H1 (cell line): Measurements from ENCODE around the gene MAP7D1. TPM values are rescaled to one million over a fixed set of nuclear protein-coding genes. Genes with fewer than 3 reads are reported as not detected.

Source experiments
- CTCF ChIA-PET: fragments of 300-600 bp; sonication (Branson Sonifier 250); formaldehyde crosslinking; loops from one replicate; lab custom pipeline; 2021; ENCODE audit not compliant: partially characterized antibody; lab: Charles Lee
- POLR2A ChIA-PET: fragments of 300-600 bp; sonication (Branson Sonifier 250); formaldehyde crosslinking; loops from one replicate; lab custom pipeline; 2021; ENCODE audit warnings: inconsistent platforms; ENCODE audit not compliant: partially characterized antibody; lab: Charles Lee
- DNase-seq, 2 experiments: peaks; one replicate each; pipeline versions ENCODE4 v3.0.0 to v3.0.0-alpha.2; 2010 to 2022; ENCODE audit warnings: low spot score in 2 of 2, low read depth in 1 of 2, mixed read lengths in 1 of 2
- FAIRE-seq: peaks from 2 replicates; lab custom pipeline; 2011; peaks lifted over from hg19 to GRCh38; lab: Jason Lieb, UNC
- H2AFZ ChIP-seq: 2 replicates; pipeline ENCODE4 v1.8.1; 2012; ENCODE audit warnings: low read length, inconsistent platforms
- H2AK5ac ChIP-seq: 2 replicates; pipeline ENCODE4 v1.6.1; 2013; ENCODE audit warnings: low read depth, low read length
- H2BK120ac ChIP-seq: replicated peaks from 2 replicates; pipeline ENCODE3; 2013; ENCODE audit warnings: low read depth, low read length, inconsistent platforms
- H2BK12ac ChIP-seq: 2 replicates; pipeline ENCODE4 v1.6.1; 2013; ENCODE audit warnings: low read depth, low read length
- H2BK15ac ChIP-seq: 2 replicates; pipeline ENCODE4 v1.6.1; 2013; ENCODE audit warnings: low read length
- H2BK20ac ChIP-seq: 2 replicates; pipeline ENCODE4 v1.6.1; 2013; ENCODE audit warnings: low read length
- H2BK5ac ChIP-seq: 2 replicates; pipeline ENCODE4 v1.6.1; 2013; ENCODE audit warnings: low read depth, low read length
- H3K14ac ChIP-seq: 2 replicates; pipeline ENCODE4 v1.6.1; 2013; ENCODE audit warnings: inconsistent platforms; ENCODE audit not compliant: insufficient read length
- H3K18ac ChIP-seq: 2 replicates; pipeline ENCODE4 v1.6.1; 2013; ENCODE audit warnings: low read length; ENCODE audit errors: extremely low read depth
- H3K23ac ChIP-seq: 2 replicates; pipeline ENCODE4 v1.6.1; 2013; ENCODE audit warnings: inconsistent platforms; ENCODE audit not compliant: insufficient read length
- H3K23me2 ChIP-seq: 2 replicates; pipeline ENCODE4 v1.6.1; 2013; ENCODE audit warnings: low read depth, low read length
- H3K27ac ChIP-seq: 2 replicates; pipeline ENCODE4 v1.6.1; 2011; ENCODE audit warnings: low read depth, low read length, inconsistent platforms
- H3K27me3 ChIP-seq, 4 experiments: replicated peaks in 1 of 4; 1 replicate in 1 of 4; 2 replicates in 3 of 4; pipeline versions ENCODE4 v1.6.1 to v1.8.1; 2011 to 2013; ENCODE audit warnings: low read length in 3 of 4, mild to moderate bottlenecking in 3 of 4, inconsistent platforms in 2 of 4, mixed read lengths in 2 of 4, moderate library complexity in 1 of 4; ENCODE audit not compliant: control insufficient read depth in 3 of 4, insufficient read depth in 3 of 4; ENCODE audit errors: extremely low read depth in 1 of 4
- H3K36me3 ChIP-seq, 4 experiments: 2 replicates each; pipeline versions ENCODE4 v1.6.1 to v1.8.1; 2011 to 2013; ENCODE audit warnings: mild to moderate bottlenecking in 4 of 4, low read length in 3 of 4, moderate library complexity in 2 of 4, control low read depth in 1 of 4, inconsistent platforms in 1 of 4; ENCODE audit not compliant: insufficient read depth in 4 of 4, control insufficient read depth in 2 of 4
- H3K4ac ChIP-seq: replicated peaks from 2 replicates; pipeline ENCODE3; 2013; ENCODE audit warnings: low read length, low read depth, mixed read lengths, inconsistent platforms; ENCODE audit not compliant: insufficient read length
- H3K4me1 ChIP-seq, 4 experiments: replicated peaks in 1 of 4; 1 replicate in 1 of 4; 2 replicates in 3 of 4; pipeline versions ENCODE4 v1.6.1 to v1.8.1; 2011 to 2013; ENCODE audit warnings: low read length in 3 of 4, inconsistent platforms in 2 of 4, mixed read lengths in 1 of 4; ENCODE audit not compliant: insufficient read depth in 4 of 4, control insufficient read depth in 3 of 4
- H3K4me2 ChIP-seq, 2 experiments: 2 replicates each; pipeline versions ENCODE4 v1.6.1 to v1.8.1; 2011 to 2013; ENCODE audit warnings: low read depth in 2 of 2, low read length in 2 of 2, control low read depth in 1 of 2, inconsistent platforms in 1 of 2, mild to moderate bottlenecking in 1 of 2; ENCODE audit not compliant: insufficient read depth in 1 of 2
- H3K4me3 ChIP-seq, 4 experiments: fragments of 200-600, 300-600 bp in 1 of 4; sonication (generic), shearing (Covaris generic), sonication (Bioruptor Twin) in 1 of 4; 2 replicates each; pipeline versions ENCODE4 v1.5.1 to v1.8.1; 2011 to 2016; ENCODE audit warnings: low read length in 4 of 4, low read depth in 3 of 4, control low read depth in 2 of 4, inconsistent platforms in 2 of 4, mild to moderate bottlenecking in 2 of 4, mixed read lengths in 1 of 4, moderate library complexity in 1 of 4; ENCODE audit not compliant: insufficient read depth in 2 of 4; ENCODE audit errors: extremely low read depth in 1 of 4
- H3K56ac ChIP-seq: replicated peaks from 2 replicates; pipeline ENCODE3; 2013; ENCODE audit warnings: low read depth, mild to moderate bottlenecking, mixed read lengths, low read length, inconsistent platforms; ENCODE audit not compliant: insufficient read length
- H3K79me1 ChIP-seq: 2 replicates; pipeline ENCODE4 v1.6.1; 2013; ENCODE audit warnings: low read depth, low read length, control low read depth
- H3K79me2 ChIP-seq, 2 experiments: 2 replicates each; pipeline versions ENCODE4 v1.6.1 to v1.8.1; 2012 to 2013; ENCODE audit warnings: low read length in 2 of 2, mild to moderate bottlenecking in 2 of 2, inconsistent platforms in 1 of 2; ENCODE audit not compliant: insufficient read depth in 2 of 2, control insufficient read depth in 1 of 2
- H3K9ac ChIP-seq, 4 experiments: replicated peaks in 1 of 4; 1 replicate in 1 of 4; 2 replicates in 3 of 4; pipeline versions ENCODE4 v1.6.1 to v1.8.1; 2011 to 2013; ENCODE audit warnings: low read depth in 3 of 4, low read length in 3 of 4, control low read depth in 2 of 4, mild to moderate bottlenecking in 2 of 4, moderate library complexity in 2 of 4, inconsistent platforms in 1 of 4; ENCODE audit errors: extremely low read depth in 1 of 4
- H3K9me3 ChIP-seq, 2 experiments: 2 replicates each; pipeline versions ENCODE4 v1.6.1 to v1.8.1; 2012 to 2013; ENCODE audit warnings: mild to moderate bottlenecking in 2 of 2, moderate library complexity in 2 of 2, control low read depth in 1 of 2, inconsistent platforms in 1 of 2, low read depth in 1 of 2, low read length in 1 of 2, mixed read lengths in 1 of 2; ENCODE audit not compliant: insufficient read depth in 2 of 2
- H4K20me1 ChIP-seq, 2 experiments: replicated peaks in 1 of 2; 2 replicates each; pipeline versions ENCODE3 to v1.8.1; 2011 to 2013; ENCODE audit warnings: inconsistent platforms in 2 of 2, low read length in 2 of 2, mild to moderate bottlenecking in 1 of 2; ENCODE audit not compliant: insufficient read depth in 2 of 2, control insufficient read depth in 1 of 2
- H4K5ac ChIP-seq: 2 replicates; pipeline ENCODE4 v1.6.1; 2013; ENCODE audit warnings: low read length, low read depth, mixed read lengths, inconsistent platforms; ENCODE audit not compliant: insufficient read length
- H4K8ac ChIP-seq: 2 replicates; pipeline ENCODE4 v1.8.0; 2013; ENCODE audit warnings: mild to moderate bottlenecking, moderate library complexity, low read length, inconsistent platforms; ENCODE audit not compliant: insufficient read depth; ENCODE audit errors: extremely low read depth
- H4K91ac ChIP-seq: replicated peaks from 2 replicates; pipeline ENCODE3; 2013; ENCODE audit warnings: low read length, mixed read lengths, inconsistent platforms; ENCODE audit not compliant: insufficient read length
- BCL11A ChIP-seq, 2 experiments: IDR thresholded peaks; one replicate each; pipeline ENCODE4 v1.6.1; 2011; ENCODE audit warnings: low read depth in 2 of 2, low read length in 2 of 2, mild to moderate bottlenecking in 2 of 2
- CEBPB ChIP-seq: IDR thresholded peaks from 2 replicates; pipeline ENCODE4 v1.6.1; 2012; ENCODE audit warnings: low read depth, low read length
- CTBP2 ChIP-seq: IDR thresholded peaks from 2 replicates; pipeline ENCODE4 v1.7.0; 2011; ENCODE audit warnings: borderline replicate concordance, mild to moderate bottlenecking, moderate library complexity, mixed read lengths, low read length; ENCODE audit not compliant: insufficient read depth, insufficient read length
- EGR1 ChIP-seq: IDR thresholded peaks from 2 replicates; pipeline ENCODE4 v1.6.1; 2011; ENCODE audit warnings: low read depth, low read length, borderline replicate concordance
- EZH2 ChIP-seq: fragments of 200-600 bp; sonication (generic); IDR thresholded peaks from 2 replicates; pipeline ENCODE4 v1.7.1; 2012; ENCODE audit warnings: low read depth, mild to moderate bottlenecking, moderate library complexity, low read length, inconsistent platforms; ENCODE audit not compliant: severe bottlenecking
- JUN ChIP-seq: IDR thresholded peaks from 2 replicates; pipeline ENCODE4 v1.6.1; 2011; ENCODE audit warnings: low read depth, mild to moderate bottlenecking, improper control_type of control experiment, low read length
- SUZ12 ChIP-seq: fragments of 200-600 bp; sonication (generic); IDR thresholded peaks from 2 replicates; pipeline ENCODE4 v1.6.1; 2012; ENCODE audit warnings: mild to moderate bottlenecking, inconsistent platforms, low read length, moderate library complexity, mixed read lengths
- WGBS, 2 experiments: shearing (Covaris generic) in 1 of 2; methylation state at CpG; one replicate each; pipeline versions ENCODE4 v1.1.6 to v1.1.7; 2013 to 2015; ENCODE audit warnings: low lambda C conversion rate in 2 of 2, mixed read lengths in 2 of 2, inconsistent platforms in 1 of 2, low coverage in 1 of 2, missing lambda C conversion rate in 1 of 2; ENCODE audit not compliant: insufficient replicate concordance in 2 of 2, insufficient coverage in 1 of 2, insufficient read length in 1 of 2; ENCODE audit errors: extremely low coverage in 1 of 2, missing lambda C conversion rate in 1 of 2; 5-methylcytosine and 5-hydroxymethylcytosine counted together
- polyA plus RNA-seq, 7 experiments: library from polyadenylated mRNA; depleted of rRNA in 3 of 7; stranded (reverse) in 5 of 7; unstranded in 2 of 7; fragments of >200 nt in 5 of 7; fragments of 200-250 nt in 2 of 7; gene quantifications; 1 replicate in 5 of 7; 2 replicates in 1 of 7; 4 replicates in 1 of 7; pipeline versions ENCODE4 v1.2.1 to v1.2.3, GENCODE V29; 2011 to 2013; ENCODE audit warnings: missing spikeins in 2 of 7, mixed read lengths in 2 of 7
- total RNA-seq: library from RNA; stranded (reverse); fragmentation: NEBNext Ultra II Directional; extraction: Animal tissue kit (Norgen Biotek cat#: 25700); gene quantifications from 2 replicates; pipeline ENCODE4 v1.2.1, GENCODE V29; 2021
- TF ChIP-seq, protein P1 (sequence below), 3 experiments: IDR thresholded peaks; 1 replicate in 2 of 3; 2 replicates in 1 of 3; pipeline versions ENCODE4 v1.5.1 to v1.6.1; 2011; ENCODE audit warnings: low read length in 3 of 3, mild to moderate bottlenecking in 3 of 3, inconsistent platforms in 2 of 3, low read depth in 1 of 3, moderate library complexity in 1 of 3; ENCODE audit not compliant: insufficient read depth in 1 of 3; ENCODE audit errors: control extremely low read depth in 1 of 3

The MAP7D1 gene
- total and polyA plus RNA-seq, 2 of the 8 experiments (the other 6 are each of a cell fraction or from before 2014, with no cell fraction given) = 18.2 to 52.4 TPM

- Histone ChIP-seq H3K9me3 (no peaks in the 10 kb centered on the region), H3K18ac (no peak overlapping the region), H3K56ac (no peak overlapping the region), H3K14ac (no peak overlapping the region), H3K4me2 (no peak overlapping the region), H3K23ac (no peak overlapping the region), H4K8ac (peak overlapping the region; percentile 63; the same call in 1 of the 2 replicates), H3K79me2 (peaks cover 0 to 13% of the 10 kb centered on the region in 2 experiments; a peak in 2 of 4 replicates), H3K9ac (no peak overlapping the region), H3K27ac (no peak overlapping the region), H4K5ac (no peak overlapping the region), H4K20me1 (peaks cover 0 to 25% of the 10 kb centered on the region in 2 experiments), H3K4me1 (no peaks in the 10 kb centered on the region; a peak in 1 of 7 replicates), H2BK15ac (no peak overlapping the region), H2BK12ac (no peak overlapping the region), H4K91ac (no peak overlapping the region), H3K79me1 (no peaks in the 10 kb centered on the region; the same call in 1 of the 2 replicates), H3K4ac (no peak overlapping the region), H3K4me3 (no peak overlapping the region), H3K36me3 (peaks cover 2 to 9% (median 4%) of the 10 kb centered on the region in 4 experiments; a peak in 6 of 8 replicates), H3K27me3 (no peaks in the 10 kb centered on the region), H2BK120ac (no peak overlapping the region), H3K23me2 (no peaks in the 10 kb centered on the region), H2BK20ac (no peak overlapping the region), H2AK5ac (no peak overlapping the region), H2BK5ac (no peak overlapping the region), H2AFZ (no peak overlapping the region)
- 91% methylated on average over 15 of the region's 15 CpGs; no CpG with 5 or more reads in 1 of the 2 experiments for WGBS, 2 experiments
- no peak for FAIRE-seq
- CTCF ChIA-PET = interaction anchor here (0.9 to 17.6 kb wide), 4 partner anchors 9 to 70 kb away, joined by 3 to 233 read pairs (median 88); partner anchors contain the start of genes MAP7D1 and TRAPPC3
- no peak for DNase-seq
- POLR2A ChIA-PET = interaction anchor here (0.8 kb wide), 1 partner anchor 11 kb away, joined by 4 read pairs; no protein-coding TSS in a partner anchor
- TF ChIP-seq BCL11A (IDR thresholded peaks at IDR 0.05; ENCODE audit: low read depth in 2 of 2, low read length in 2 of 2) (no peak), SUZ12 (no peak), EGR1 (no peak), JUN (no peak), EZH2 (no peak), CTBP2 (no peak), CEBPB (no peak)
- TF ChIP-seq, protein P1, sequence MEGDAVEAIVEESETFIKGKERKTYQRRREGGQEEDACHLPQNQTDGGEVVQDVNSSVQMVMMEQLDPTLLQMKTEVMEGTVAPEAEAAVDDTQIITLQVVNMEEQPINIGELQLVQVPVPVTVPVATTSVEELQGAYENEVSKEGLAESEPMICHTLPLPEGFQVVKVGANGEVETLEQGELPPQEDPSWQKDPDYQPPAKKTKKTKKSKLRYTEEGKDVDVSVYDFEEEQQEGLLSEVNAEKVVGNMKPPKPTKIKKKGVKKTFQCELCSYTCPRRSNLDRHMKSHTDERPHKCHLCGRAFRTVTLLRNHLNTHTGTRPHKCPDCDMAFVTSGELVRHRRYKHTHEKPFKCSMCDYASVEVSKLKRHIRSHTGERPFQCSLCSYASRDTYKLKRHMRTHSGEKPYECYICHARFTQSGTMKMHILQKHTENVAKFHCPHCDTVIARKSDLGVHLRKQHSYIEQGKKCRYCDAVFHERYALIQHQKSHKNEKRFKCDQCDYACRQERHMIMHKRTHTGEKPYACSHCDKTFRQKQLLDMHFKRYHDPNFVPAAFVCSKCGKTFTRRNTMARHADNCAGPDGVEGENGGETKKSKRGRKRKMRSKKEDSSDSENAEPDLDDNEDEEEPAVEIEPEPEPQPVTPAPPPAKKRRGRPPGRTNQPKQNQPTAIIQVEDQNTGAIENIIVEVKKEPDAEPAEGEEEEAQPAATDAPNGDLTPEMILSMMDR (IDR thresholded peaks at IDR 0.05; ENCODE audit: control extremely low read depth in 1 of 3, insufficient read depth in 1 of 3, low read depth in 1 of 3, low read length in 3 of 3) = no peak
Measured at GRCh38 chr1:36166938-36167905, 11.3 kb downstream of the MAP7D1 start.
